HEK293 (cell line): ENCODE results near the gene ZFP91.

Source experiments
- CTCF ChIA-PET: fragments of 350-600 bp; formaldehyde crosslinking; extraction: SDS; loops from one replicate; lab custom pipeline; 2021; ENCODE audit warnings: antibody characterized with exemption; lab: Yijun Ruan, JAX
- POLR2A ChIA-PET: fragments of 300-600 bp; formaldehyde crosslinking; extraction: SDS; loops from one replicate; lab custom pipeline; 2020; ENCODE audit warnings: antibody characterized with exemption, inconsistent platforms; lab: Yijun Ruan, JAX
- H3K27ac ChIP-seq: fragments of 200-500 bp; sonication (Bioruptor generic); 2 replicates; pipeline ENCODE4 v1.5.1; 2014; ENCODE audit warnings: low read depth, low read length, control low read depth, inconsistent platforms; ENCODE audit errors: extremely low read depth
- H3K36me3 ChIP-seq, 2 experiments: fragments of 200-500 bp in 1 of 2; sonication (Bioruptor generic) in 1 of 2; 1 replicate in 1 of 2; 2 replicates in 1 of 2; pipeline ENCODE4 v1.5.1; 2014 to 2017; ENCODE audit warnings: inconsistent platforms in 2 of 2, low read length in 2 of 2; ENCODE audit not compliant: control insufficient read depth in 2 of 2, insufficient read depth in 1 of 2
- H3K4me1 ChIP-seq: fragments of 200-500 bp; sonication (Bioruptor generic); 2 replicates; pipeline ENCODE4 v1.5.1; 2014; ENCODE audit warnings: mild to moderate bottlenecking, low read length, inconsistent platforms; ENCODE audit not compliant: control insufficient read depth, insufficient read depth
- H3K4me3 ChIP-seq: 2 replicates; pipeline ENCODE4 v1.5.1; 2011; ENCODE audit warnings: low read depth, mild to moderate bottlenecking, control low read depth, low read length, moderate library complexity
- H3K9me3 ChIP-seq: fragments of 200-500 bp; sonication (Bioruptor generic); 2 replicates; pipeline ENCODE4 v1.5.1; 2014; ENCODE audit warnings: low read depth, low read length, inconsistent platforms; ENCODE audit not compliant: control insufficient read depth, insufficient read depth
- BCL11A ChIP-seq: fragments of 450-650 bp; formaldehyde crosslinking; IDR thresholded peaks from 2 replicates; pipeline ENCODE4 v1.5.1; 2016; ENCODE audit warnings: low read depth, missing biosample characterization, missing genetic modification characterization
- BCL6B ChIP-seq: fragments of 450-650 bp; formaldehyde crosslinking; IDR thresholded peaks from 2 replicates; pipeline ENCODE4 v1.5.1; 2017; ENCODE audit warnings: missing biosample characterization, missing genetic modification characterization
- OVOL3 ChIP-seq: fragments of 450-650 bp; formaldehyde crosslinking; IDR thresholded peaks from 2 replicates; pipeline ENCODE4 v1.5.1; 2016; ENCODE audit warnings: missing biosample characterization, missing genetic modification characterization
- TCF7L2 ChIP-seq: IDR thresholded peaks from 2 replicates; pipeline ENCODE4 v1.6.1; 2011; ENCODE audit warnings: low read depth, mild to moderate bottlenecking, inconsistent platforms, low read length, moderate library complexity, borderline replicate concordance
- ZBTB49 ChIP-seq: fragments of 450-650 bp; formaldehyde crosslinking; IDR thresholded peaks from 2 replicates; pipeline ENCODE4 v1.5.1; 2016; ENCODE audit warnings: missing biosample characterization, missing genetic modification characterization, low read depth
- ZNF202 ChIP-seq: fragments of 450-650 bp; formaldehyde crosslinking; IDR thresholded peaks from 2 replicates; pipeline ENCODE4 v1.5.1; 2016; ENCODE audit warnings: missing biosample characterization, missing genetic modification characterization, borderline replicate concordance
- ZNF280C ChIP-seq: fragments of 450-650 bp; formaldehyde crosslinking; IDR thresholded peaks from 2 replicates; pipeline ENCODE4 v1.5.1; 2016; ENCODE audit warnings: missing biosample characterization, missing genetic modification characterization
- ZNF311 ChIP-seq: fragments of 450-650 bp; formaldehyde crosslinking; IDR thresholded peaks from 2 replicates; pipeline ENCODE4 v1.5.1; 2017; ENCODE audit warnings: missing biosample characterization, missing genetic modification characterization, borderline replicate concordance
- ZNF398 ChIP-seq: fragments of 450-650 bp; formaldehyde crosslinking; IDR thresholded peaks from 2 replicates; pipeline ENCODE4 v1.5.1; 2017; ENCODE audit warnings: missing biosample characterization, missing genetic modification characterization
- ZNF548 ChIP-seq: fragments of 450-650 bp; formaldehyde crosslinking; IDR thresholded peaks from 2 replicates; pipeline ENCODE4 v1.5.1; 2016; ENCODE audit warnings: missing biosample characterization, missing genetic modification characterization
- ZNF549 ChIP-seq: fragments of 450-650 bp; IDR thresholded peaks from 2 replicates; pipeline ENCODE4 v1.5.1; 2018; ENCODE audit warnings: missing biosample characterization, missing genetic modification characterization, mild to moderate bottlenecking, inconsistent platforms, moderate library complexity
- ZNF654 ChIP-seq: fragments of 450-650 bp; formaldehyde crosslinking; IDR thresholded peaks from 2 replicates; pipeline ENCODE4 v1.5.1; 2016; ENCODE audit warnings: low read depth, missing biosample characterization, missing genetic modification characterization

Gene ZFP91

GRCh38 chr11:58573451-58574104 lies 5.3 kb upstream of the ZFP91 start:
- no peaks in the 10 kb centered on the region for H3K9me3 ChIP-seq
- CTCF ChIA-PET = interaction anchor here (0.6 to 0.7 kb wide), 2 partner anchors 157 to 513 kb away, joined by 3 read pairs; no protein-coding TSS in a partner anchor
- no peak overlapping the region for H3K4me3 ChIP-seq
- no peak overlapping the region for H3K27ac ChIP-seq
- POLR2A ChIA-PET = no interaction called here
- peaks cover 0 to 6% of the 10 kb centered on the region in 2 experiments; a peak in 1 of 3 replicates for H3K36me3 ChIP-seq
- no peaks in the 10 kb centered on the region for H3K4me1 ChIP-seq
- no peak for TF ChIP-seq ZNF398 (tag by site-specific recombination)
- no peak for TF ChIP-seq ZNF549
- TF ChIP-seq OVOL3 (tag by site-specific recombination) = no peak
- no peak for TF ChIP-seq BCL6B (tag by site-specific recombination)
- no peak for TF ChIP-seq ZNF311 (tag by site-specific recombination)
- no peak for TF ChIP-seq ZBTB49 (tag by site-specific recombination)
- no peak for TF ChIP-seq TCF7L2
- no peak for TF ChIP-seq ZNF280C (tag by site-specific recombination)
- TF ChIP-seq BCL11A (tag by site-specific recombination) = no peak
- TF ChIP-seq ZNF548 = no peak
- TF ChIP-seq ZNF202 (tag by site-specific recombination) = no peak

GRCh38 chr11:58574881-58575280 lies 4.0 kb upstream of the ZFP91 start:
- ChIA-PET CTCF (interaction anchor here (3.3 kb wide), 1 partner anchor 54 kb away, joined by 13 read pairs; no protein-coding TSS in a partner anchor), POLR2A (no interaction called here)
- Histone ChIP-seq H3K27ac (no peak overlapping the region), H3K4me1 (no peaks in the 10 kb centered on the region), H3K9me3 (no peaks in the 10 kb centered on the region), H3K4me3 (no peak overlapping the region), H3K36me3 (no peaks in the 10 kb centered on the region)
- no peak for TF ChIP-seq ZNF654
